ENCODE data around the gene LARP4. TPM values are rescaled to one million over a fixed set of nuclear protein-coding genes. Genes with fewer than 3 reads are reported as not detected.

The LARP4 gene
- total RNA-seq, 4 donors from 2014 or later, result 15.2 to 21.7 (median 18.9) TPM

DNA sequence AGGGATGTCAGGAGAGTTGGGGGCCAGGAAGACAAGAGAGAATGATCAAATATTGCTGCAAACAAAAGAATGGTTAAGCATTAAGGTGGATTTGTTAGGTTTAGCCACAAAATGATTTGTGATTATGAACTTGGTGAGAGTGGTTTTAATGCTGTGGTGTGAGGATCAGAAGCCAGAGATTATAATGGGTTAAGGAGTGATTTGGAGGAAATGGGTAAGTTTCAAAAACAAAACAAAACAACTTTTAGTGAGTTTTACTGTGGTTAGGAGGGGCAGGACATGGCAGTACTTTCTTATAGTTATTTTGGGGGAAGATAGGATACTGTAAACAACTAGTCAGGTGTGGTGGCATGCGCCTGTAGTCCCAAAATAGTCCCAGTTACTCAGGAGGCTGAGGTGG lies 128.1 kb downstream of the LARP4 start:
- TF ChIP-seq, protein P1, sequence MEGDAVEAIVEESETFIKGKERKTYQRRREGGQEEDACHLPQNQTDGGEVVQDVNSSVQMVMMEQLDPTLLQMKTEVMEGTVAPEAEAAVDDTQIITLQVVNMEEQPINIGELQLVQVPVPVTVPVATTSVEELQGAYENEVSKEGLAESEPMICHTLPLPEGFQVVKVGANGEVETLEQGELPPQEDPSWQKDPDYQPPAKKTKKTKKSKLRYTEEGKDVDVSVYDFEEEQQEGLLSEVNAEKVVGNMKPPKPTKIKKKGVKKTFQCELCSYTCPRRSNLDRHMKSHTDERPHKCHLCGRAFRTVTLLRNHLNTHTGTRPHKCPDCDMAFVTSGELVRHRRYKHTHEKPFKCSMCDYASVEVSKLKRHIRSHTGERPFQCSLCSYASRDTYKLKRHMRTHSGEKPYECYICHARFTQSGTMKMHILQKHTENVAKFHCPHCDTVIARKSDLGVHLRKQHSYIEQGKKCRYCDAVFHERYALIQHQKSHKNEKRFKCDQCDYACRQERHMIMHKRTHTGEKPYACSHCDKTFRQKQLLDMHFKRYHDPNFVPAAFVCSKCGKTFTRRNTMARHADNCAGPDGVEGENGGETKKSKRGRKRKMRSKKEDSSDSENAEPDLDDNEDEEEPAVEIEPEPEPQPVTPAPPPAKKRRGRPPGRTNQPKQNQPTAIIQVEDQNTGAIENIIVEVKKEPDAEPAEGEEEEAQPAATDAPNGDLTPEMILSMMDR (IDR thresholded peaks at IDR 0.05), result no peak
- TF ChIP-seq POLR2A (IDR thresholded peaks at IDR 0.05), result no peak
- intact Hi-C loops (cut with DNase I; ENCODE audit: low total_unique reads), result no loop called here
- no peak overlapping the region for H3K4me3 ChIP-seq (ENCODE audit: low read depth, poor library complexity, severe bottlenecking)
- no peak for DNase-seq (ENCODE audit: low spot score in 2 of 2)
- WGBS, 2 donors, result 92 to 96% methylated on average over 1 of the region's 1 CpG

DNA sequence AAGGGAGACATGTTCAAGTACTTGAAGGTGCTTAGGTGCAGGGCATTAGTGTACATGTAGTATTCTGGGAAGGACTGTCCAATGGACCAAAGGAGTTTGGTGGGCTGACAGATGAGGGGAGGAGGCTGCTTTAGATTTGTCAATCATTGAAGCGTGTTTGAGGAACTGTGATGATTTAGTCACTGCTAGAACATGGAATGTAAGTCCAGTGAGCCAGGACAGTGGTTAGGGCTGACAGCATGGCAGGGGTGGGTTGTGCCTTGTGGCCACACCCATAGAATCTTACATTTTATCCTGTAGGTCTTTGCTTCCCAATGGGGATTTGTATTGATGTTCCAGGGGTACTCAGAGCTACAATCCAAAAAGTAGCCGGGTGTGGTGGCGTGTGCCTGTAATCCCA lies 128.7 kb downstream of the LARP4 start:
- no peak overlapping the region for H3K4me3 ChIP-seq (ENCODE audit: low read depth, poor library complexity, severe bottlenecking)
- intact Hi-C loops (cut with DNase I; ENCODE audit: low total_unique reads), result no loop called here
- no peak for DNase-seq (ENCODE audit: low spot score in 2 of 2)
- 90 to 92% methylated on average over 3 of the region's 3 CpGs for WGBS, 2 donors
- TF ChIP-seq, protein P1 (IDR thresholded peaks at IDR 0.05), result no peak
- TF ChIP-seq POLR2A (IDR thresholded peaks at IDR 0.05), result no peak

Other genes starting within 250 kb of the LARP4 start
- gene CERS5, start 233.5 kb upstream of the LARP4 start, total RNA-seq, result 10 to 100 TPM; 31.8 to 34.5 (median 32.5) TPM
- 10 to 100 TPM; 47.2 to 62.1 (median 54.5) TPM for gene LIMA1, start 117.4 kb upstream of the LARP4 start, total RNA-seq
- gene FAM186A, start 4.3 kb upstream of the LARP4 start, total RNA-seq, result not detected
- gene DIP2B, start 104.1 kb downstream of the LARP4 start, total RNA-seq, result 100 to 1,000 TPM in 1 of 4 donors, 10 to 100 TPM in 3; 56.9 to 104 (median 68.6) TPM

Measured in lower leg skin (tissue), 4 donors.